ENCODE measurements around the gene EPHB1. TPM values are rescaled to one million over a fixed set of nuclear protein-coding genes. Genes with fewer than 3 reads are reported as not detected.

The EPHB1 gene
- total RNA-seq, 2 donors from 2014 or later = 0.68 to 0.71 TPM

GRCh38 chr3:134992180-134992579 is 197.1 kb downstream of the EPHB1 start:
- ATAC-seq (ENCODE audit: insufficient number of reproducible peaks, low FRiP score, low read depth) = no peak
- no peak overlapping the region for H3K4me3 ChIP-seq
- no peaks in the 10 kb centered on the region for H3K36me3 ChIP-seq
- H3K4me1 ChIP-seq (ENCODE audit: control insufficient read depth in 1 of 2, low read depth in 2 of 2) = no peaks in the 10 kb centered on the region
- no peaks in the 10 kb centered on the region for H3K9me3 ChIP-seq
- no peaks in the 10 kb centered on the region for H3K27me3 ChIP-seq (replicated peaks; ENCODE audit: insufficient read depth)
- H3K27ac ChIP-seq = no peak overlapping the region
- no peak for TF ChIP-seq CTCF (IDR thresholded peaks at IDR 0.05)
- no peak for DNase-seq (ENCODE audit: low spot score)

GRCh38 chr3:134992586-134992985 is 197.5 kb downstream of the EPHB1 start:
- H3K4me3 ChIP-seq = no peak overlapping the region
- no peaks in the 10 kb centered on the region for H3K4me1 ChIP-seq (ENCODE audit: control insufficient read depth in 1 of 2, low read depth in 2 of 2)
- H3K9me3 ChIP-seq = no peaks in the 10 kb centered on the region
- no peak for TF ChIP-seq CTCF (IDR thresholded peaks at IDR 0.05)
- DNase-seq (ENCODE audit: low spot score) (no peak), ATAC-seq (ENCODE audit: insufficient number of reproducible peaks, low FRiP score, low read depth) (no peak)
- no peaks in the 10 kb centered on the region for H3K27me3 ChIP-seq (replicated peaks; ENCODE audit: insufficient read depth)
- no peaks in the 10 kb centered on the region for H3K36me3 ChIP-seq
- no peak overlapping the region for H3K27ac ChIP-seq

- H3K27ac ChIP-seq = no peak overlapping the region
- H3K4me3 ChIP-seq = no peak overlapping the region
- H3K4me1 ChIP-seq (ENCODE audit: control insufficient read depth in 1 of 2, low read depth in 2 of 2) = no peaks in the 10 kb centered on the region
- TF ChIP-seq CTCF (IDR thresholded peaks at IDR 0.05) = no peak
- ATAC-seq (ENCODE audit: insufficient number of reproducible peaks, low FRiP score, low read depth) (no peak), DNase-seq (ENCODE audit: low spot score) (no peak)
- no peaks in the 10 kb centered on the region for H3K27me3 ChIP-seq (replicated peaks; ENCODE audit: insufficient read depth)
- no peaks in the 10 kb centered on the region for H3K36me3 ChIP-seq
- no peaks in the 10 kb centered on the region for H3K9me3 ChIP-seq
These were observed 198.0 kb downstream of the EPHB1 start for GRCh38 chr3:134993011-134993410.

- H3K4me1 ChIP-seq (ENCODE audit: control insufficient read depth in 1 of 2, low read depth in 2 of 2) = no peaks in the 10 kb centered on the region
- no peaks in the 10 kb centered on the region for H3K36me3 ChIP-seq
- H3K9me3 ChIP-seq = no peaks in the 10 kb centered on the region
- no peaks in the 10 kb centered on the region for H3K27me3 ChIP-seq (replicated peaks; ENCODE audit: insufficient read depth)
- no peak for ATAC-seq (ENCODE audit: insufficient number of reproducible peaks, low FRiP score, low read depth)
- TF ChIP-seq CTCF (IDR thresholded peaks at IDR 0.05) = no peak
- H3K27ac ChIP-seq = no peak overlapping the region
- no peak for DNase-seq (ENCODE audit: low spot score)
- no peak overlapping the region for H3K4me3 ChIP-seq
These were observed 203.1 kb downstream of the EPHB1 start for GRCh38 chr3:134998158-134998557.

GRCh38 chr3:134998855-134999254 is 203.8 kb downstream of the EPHB1 start:
- TF ChIP-seq CTCF (IDR thresholded peaks at IDR 0.05) = no peak
- no peak for ATAC-seq (ENCODE audit: insufficient number of reproducible peaks, low FRiP score, low read depth)

More at GRCh38 chr3:134998855-134999254, 203.8 kb downstream of the EPHB1 start:
- H3K27ac ChIP-seq = no peak overlapping the region
- H3K36me3 ChIP-seq = no peaks in the 10 kb centered on the region
- H3K9me3 ChIP-seq = no peaks in the 10 kb centered on the region
- no peak overlapping the region for H3K4me3 ChIP-seq
- DNase-seq (ENCODE audit: low spot score) = no peak
- no peaks in the 10 kb centered on the region for H3K27me3 ChIP-seq (replicated peaks; ENCODE audit: insufficient read depth)
- H3K4me1 ChIP-seq (ENCODE audit: control insufficient read depth in 1 of 2, low read depth in 2 of 2) = no peaks in the 10 kb centered on the region
